ENCODE measurements around the gene SPSB2.

SPSB2 gene

DNA sequence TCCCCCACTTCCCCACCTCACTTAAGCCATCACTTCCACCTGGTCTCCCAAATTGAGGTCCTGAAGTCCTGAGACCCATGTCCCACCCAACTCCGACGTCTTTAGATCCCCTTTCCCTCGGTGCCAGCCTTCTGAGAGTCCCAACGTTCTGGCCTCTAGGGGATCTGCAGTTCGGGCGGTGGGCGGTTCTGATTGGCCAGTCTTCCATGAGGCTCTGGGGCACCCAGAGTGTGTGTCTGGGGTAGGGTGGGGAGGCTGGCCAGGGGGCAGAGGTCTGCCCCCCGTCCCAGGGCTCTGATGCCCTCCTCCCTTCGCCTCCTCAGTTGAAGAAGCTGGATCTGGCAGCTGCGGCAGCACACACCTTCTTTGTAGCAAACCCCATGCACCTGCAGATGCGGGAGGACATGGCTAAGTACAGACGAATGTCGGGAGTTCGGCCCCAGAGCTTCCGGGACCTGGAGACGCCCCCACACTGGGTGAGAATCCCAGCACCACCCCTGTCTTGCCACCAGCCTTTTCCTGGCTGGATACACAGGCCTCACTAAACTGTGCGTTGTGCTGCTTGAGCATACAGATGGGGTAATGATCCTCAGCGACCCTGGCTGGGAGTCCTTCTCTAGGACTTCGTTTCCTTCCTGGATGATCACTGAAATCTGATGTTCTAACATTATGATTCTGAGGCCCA, 43.4 kb downstream of the SPSB2 start:
- TF ChIP-seq CTCF (IDR thresholded peaks at IDR 0.05; ENCODE audit: extremely low read depth, insufficient read depth, missing control alignments): no peak
- in situ Hi-C loops (cut with MboI; ENCODE audit: low pct_unique_long_range_greater_than_20kb, low sequenced_read_pairs, unreplicated experiment): no loop called here
- no peak for DNase-seq (ENCODE audit: low spot score)

DNA sequence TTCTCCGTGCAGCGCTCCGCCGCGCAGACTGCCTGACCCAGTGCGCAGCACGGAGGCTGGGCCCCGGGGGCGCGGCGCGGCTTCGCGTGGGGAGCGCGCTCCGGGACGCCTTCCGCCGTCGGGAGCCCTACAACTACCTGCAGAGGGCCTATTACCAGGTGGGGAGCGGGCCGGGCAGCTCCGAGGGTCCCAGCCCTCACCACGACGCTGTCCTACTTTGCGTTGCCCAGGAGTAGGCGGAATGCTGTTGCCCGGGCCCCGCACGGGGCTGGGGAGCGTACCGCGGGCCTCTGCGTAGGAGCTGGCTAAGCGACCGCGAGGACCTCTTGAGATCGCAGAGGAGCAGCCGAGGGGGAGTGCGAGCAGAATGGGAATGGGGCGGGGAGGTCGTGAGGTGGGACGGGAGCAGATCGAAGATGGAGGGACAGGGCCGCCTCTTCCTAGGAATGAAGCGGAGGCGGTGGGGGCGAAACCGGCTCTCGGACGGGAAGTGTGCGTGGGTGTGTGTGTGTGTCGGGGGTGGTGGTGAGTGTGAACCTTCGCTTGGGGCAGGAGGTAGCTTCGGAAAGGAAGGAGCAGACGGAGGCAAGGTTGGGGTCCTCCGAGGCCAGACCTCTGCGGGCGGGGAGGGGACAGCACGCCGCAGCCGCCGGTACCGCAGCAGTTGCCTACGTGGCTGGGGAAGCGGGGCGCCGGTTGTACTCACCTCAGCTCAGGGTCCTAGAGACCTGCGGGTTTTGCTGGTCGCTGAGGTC, 44.1 kb downstream of the SPSB2 start:
- peak; percentile 66 for DNase-seq (ENCODE audit: low spot score)
- TF ChIP-seq CTCF (IDR thresholded peaks at IDR 0.05; ENCODE audit: extremely low read depth, insufficient read depth, missing control alignments): no peak
- in situ Hi-C loops (cut with MboI; ENCODE audit: low pct_unique_long_range_greater_than_20kb, low sequenced_read_pairs, unreplicated experiment): no loop called here

- in situ Hi-C loops (cut with MboI; ENCODE audit: low pct_unique_long_range_greater_than_20kb, low sequenced_read_pairs, unreplicated experiment): no loop called here
- peak; percentile 69 for DNase-seq (ENCODE audit: low spot score)
- TF ChIP-seq CTCF (IDR thresholded peaks at IDR 0.05; ENCODE audit: extremely low read depth, insufficient read depth, missing control alignments): peak; percentile 18
These were observed 44.9 kb downstream of the SPSB2 start, which contains the start of gene P3H3 for GRCh38 chr12:6827982-6828780. Gene P3H3 (plus strand): TSS chr12:6828407. CDS start chr12:6828441, 34 bp downstream.

DNA sequence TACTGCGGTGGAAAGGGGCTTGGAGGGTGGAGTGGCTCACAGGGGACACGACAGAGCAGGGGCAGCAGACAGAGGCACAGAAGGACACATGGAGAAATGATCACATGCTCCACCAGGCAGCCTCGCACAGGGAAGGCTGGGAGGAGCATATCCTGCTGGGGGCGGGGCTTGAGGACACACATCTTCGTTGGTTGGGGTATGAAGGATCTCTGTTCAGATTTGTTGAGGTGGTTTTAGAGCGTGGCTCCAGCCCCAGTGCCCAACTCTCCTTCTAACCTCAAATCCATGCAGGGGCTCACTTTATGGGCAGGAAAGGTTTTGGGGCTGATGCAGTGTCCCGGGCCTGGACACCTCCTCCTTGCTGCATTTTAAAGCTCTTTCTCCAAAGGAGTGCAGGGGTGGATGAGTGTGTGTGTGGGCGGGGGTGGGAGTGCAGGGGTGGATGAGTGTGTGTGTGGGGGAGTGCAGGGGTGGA, 45.6 kb downstream of the SPSB2 start:
- in situ Hi-C loops (cut with MboI; ENCODE audit: low pct_unique_long_range_greater_than_20kb, low sequenced_read_pairs, unreplicated experiment): no loop called here
- no peak for TF ChIP-seq CTCF (IDR thresholded peaks at IDR 0.05; ENCODE audit: extremely low read depth, insufficient read depth, missing control alignments)
- peak; percentile 70 for DNase-seq (ENCODE audit: low spot score)

- in situ Hi-C loops (cut with MboI; ENCODE audit: low pct_unique_long_range_greater_than_20kb, low sequenced_read_pairs, unreplicated experiment): no loop called here
- DNase-seq (ENCODE audit: low spot score): no peak
- TF ChIP-seq CTCF (IDR thresholded peaks at IDR 0.05; ENCODE audit: extremely low read depth, insufficient read depth, missing control alignments): no peak
These were observed 46.2 kb downstream of the SPSB2 start for GRCh38 chr12:6826734-6827436.
